Activated T-cell treated with anti-CD3 and anti-CD28 coated beads for 24 hours (primary cell): ENCODE results near the gene AMY2B.
"Not testable (repeated sequence)": the region's sequence is repeated elsewhere in the genome, so short reads cannot be mapped to it uniquely, and the experiment has no call there.

Experiments
- DNase-seq: peaks from one replicate; pipeline ENCODE4 v3.0.0-alpha.2; 2020; ENCODE audit warnings: low read depth

The AMY2B gene

GRCh38 chr1:103627436-103627835 is 56.0 kb downstream of the AMY2B start:
- DNase-seq, result not testable (repeated sequence)
